Body of pancreas (tissue), 4 donors: ENCODE results near the gene RNU7-1.

ENCODE experiments used
- CTCF ChIP-seq, 7 experiments: fragments of 450-650 bp in 4 of 7; fragments of 200-600 bp in 3 of 7; sonication (generic) in 3 of 7; IDR thresholded peaks; one replicate each; pipeline ENCODE4 v1.5.1; 2016 to 2019; ENCODE audit warnings: antibody characterized with exemption in 7 of 7
- POLR2A ChIP-seq, 3 donors: fragments of 450-650 bp; IDR thresholded peaks; one replicate each; pipeline ENCODE4 v1.6.1; 2016; ENCODE audit warnings: antibody characterized with exemption in 3 of 3, mild to moderate bottlenecking in 2 of 3

GRCh38 chr12:6899427-6899826 is 44.2 kb upstream of the RNU7-1 start:
- TF ChIP-seq CTCF (IDR thresholded peaks at IDR 0.05) (no peak), POLR2A (IDR thresholded peaks at IDR 0.05) (no peak)
